ENCODE measurements around the gene KMT2B. TPM values are rescaled to one million over a fixed set of nuclear protein-coding genes. Genes with fewer than 3 reads are reported as not detected.

The KMT2B gene
- total and polyA plus RNA-seq, 9 of the 15 experiments (the other 6 are each of a cell fraction or from before 2014, with no cell fraction given) = 0.63 to 43.9 (median 8.1) TPM

DNA sequence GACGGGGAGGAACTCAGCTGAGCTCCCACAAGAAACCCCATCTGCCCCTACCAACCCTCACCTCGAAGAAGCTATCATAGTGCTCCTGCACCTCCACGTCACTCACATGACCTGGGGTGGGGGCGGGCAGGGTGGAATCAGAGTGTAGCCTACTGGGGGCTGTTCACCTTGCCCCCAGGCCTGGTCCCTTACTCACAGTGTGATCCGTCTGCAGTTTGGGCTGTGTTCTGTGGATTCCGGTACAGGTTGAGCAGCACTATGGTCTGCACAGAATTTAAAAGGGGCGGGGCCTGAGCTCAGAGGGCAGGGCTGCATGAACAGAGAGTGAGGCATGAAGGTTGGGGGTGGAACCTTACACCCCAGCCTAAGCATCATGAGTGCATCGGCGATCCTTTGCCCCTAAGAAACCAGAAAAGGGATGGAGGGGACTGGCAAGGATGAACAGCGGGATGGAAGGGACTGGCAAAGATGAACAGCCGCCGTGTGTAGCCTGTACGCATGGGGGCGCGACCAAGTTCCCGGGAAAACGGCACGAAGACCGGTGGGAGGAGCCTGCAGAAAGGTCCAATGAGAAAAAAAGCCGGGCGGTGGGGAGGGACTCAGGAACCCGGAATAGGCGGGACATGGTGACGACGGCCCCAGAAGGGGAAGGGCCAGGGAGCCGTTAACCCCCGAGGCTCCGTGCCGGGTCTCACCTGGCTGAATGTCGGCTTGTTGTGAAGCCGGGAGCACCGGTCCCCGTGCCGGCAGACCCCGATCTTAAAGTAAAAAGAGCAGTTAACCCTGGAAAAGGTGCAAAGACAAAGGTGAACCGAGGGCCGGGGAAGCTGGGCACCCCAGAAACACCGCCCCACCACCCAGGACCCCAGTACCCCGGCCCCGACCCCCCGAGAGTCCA lies 26.9 kb downstream of the KMT2B start:
- in situ Hi-C loops (cut with MboI) = no loop called here
- DNase-seq (ENCODE audit: extremely low read depth in 1 of 4, low spot score in 3 of 4) (peak; percentile 83 to 97 (median 86)), ATAC-seq (peak; percentile 73), FAIRE-seq (peak; percentile 46)
- peaks cover 32 to 55% of the 10 kb centered on the region in 2 experiments; a peak in 4 of 5 replicates for H3K4me1 ChIP-seq (replicated peaks in 1 of 2; ENCODE audit: control insufficient read depth in 2 of 2, insufficient read depth in 2 of 2, low read length in 2 of 2)
- BruUV-seq (replicated peaks) = TSS peak; percentile 67
- peak overlapping the region; percentile 92 to 94 for H3K9ac ChIP-seq (ENCODE audit: insufficient read depth in 1 of 2, low read depth in 2 of 2, low read length in 2 of 2)
- no peaks in the 10 kb centered on the region for H4K20me1 ChIP-seq (replicated peaks; ENCODE audit: control insufficient read depth, insufficient read depth, low read length)
- peak overlapping the region; percentile 99 for H3K27ac ChIP-seq (ENCODE audit: extremely low read depth, low read depth, low read length)
- peak overlapping the region; percentile 92 for H3K4me3 ChIP-seq
- H3K9me1 ChIP-seq (ENCODE audit: control insufficient read depth, insufficient read depth, low read length) = no peaks in the 10 kb centered on the region
- H2AFZ ChIP-seq (ENCODE audit: low read depth, low read length) = peak overlapping the region; percentile 92
- intact Hi-C loops (cut with micrococcal nuclease) = loop anchor here (10.0 kb wide), 1 partner anchor 100 kb away; the partner anchor contains the start of genes COX6B1 and ETV2
- peaks cover 16% of the 10 kb centered on the region for H3K79me2 ChIP-seq (ENCODE audit: control insufficient read depth, insufficient read depth, low read length)
- H3K4me2 ChIP-seq (ENCODE audit: insufficient read depth, low read length) = peak overlapping the region; percentile 95
- ChIA-PET CTCF (ENCODE audit: low intra/inter-chr PET ratio) (no interaction called here), POLR2A (interaction anchor here (0.6 to 1.9 kb wide), 6 partner anchors 8 to 400 kb away, joined by 3 to 12 read pairs (median 4); partner anchors contain the start of gene PROSER3)
- 6% methylated on average over 40 of the region's 41 CpGs for WGBS (ENCODE audit: insufficient coverage, low coverage, missing lambda C conversion rate)
- H3K9me3 ChIP-seq (replicated peaks; ENCODE audit: control insufficient read depth, insufficient read depth, low read depth, low read length) = no peaks in the 10 kb centered on the region
- no peaks in the 10 kb centered on the region for H3K27me3 ChIP-seq (ENCODE audit: control insufficient read depth in 2 of 2, insufficient read depth in 2 of 2, low read length in 2 of 2)
- peaks cover 19% of the 10 kb centered on the region; the same call in 1 of the 3 replicates for H3K36me3 ChIP-seq (ENCODE audit: control insufficient read depth, insufficient read depth, low read length)
- no peak for TF ChIP-seq SRSF3 (IDR thresholded peaks at IDR 0.05; ENCODE audit: insufficient read depth, low read length)
- TF ChIP-seq NFRKB (IDR thresholded peaks at IDR 0.05; ENCODE audit: low read depth) = peak; percentile 40; the same call in 1 of the 2 replicates
- peak; percentile 54 for TF ChIP-seq CREM (IDR thresholded peaks at IDR 0.05; ENCODE audit: low read depth)
- no peak for TF ChIP-seq FOS (IDR thresholded peaks at IDR 0.05; ENCODE audit: extremely low read depth, insufficient read length)
- TF ChIP-seq, protein P1, sequence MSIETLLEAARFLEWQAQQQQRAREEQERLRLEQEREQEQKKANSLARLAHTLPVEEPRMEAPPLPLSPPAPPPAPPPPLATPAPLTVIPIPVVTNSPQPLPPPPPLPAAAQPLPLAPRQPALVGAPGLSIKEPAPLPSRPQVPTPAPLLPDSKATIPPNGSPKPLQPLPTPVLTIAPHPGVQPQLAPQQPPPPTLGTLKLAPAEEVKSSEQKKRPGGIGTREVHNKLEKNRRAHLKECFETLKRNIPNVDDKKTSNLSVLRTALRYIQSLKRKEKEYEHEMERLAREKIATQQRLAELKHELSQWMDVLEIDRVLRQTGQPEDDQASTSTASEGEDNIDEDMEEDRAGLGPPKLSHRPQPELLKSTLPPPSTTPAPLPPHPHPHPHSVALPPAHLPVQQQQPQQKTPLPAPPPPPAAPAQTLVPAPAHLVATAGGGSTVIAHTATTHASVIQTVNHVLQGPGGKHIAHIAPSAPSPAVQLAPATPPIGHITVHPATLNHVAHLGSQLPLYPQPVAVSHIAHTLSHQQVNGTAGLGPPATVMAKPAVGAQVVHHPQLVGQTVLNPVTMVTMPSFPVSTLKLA (conservative IDR thresholded peaks at IDR 0.05) = peak; percentile 70 to 88
- no peak for TF ChIP-seq GATAD2A (IDR thresholded peaks at IDR 0.05)
- TF ChIP-seq, protein P2, sequence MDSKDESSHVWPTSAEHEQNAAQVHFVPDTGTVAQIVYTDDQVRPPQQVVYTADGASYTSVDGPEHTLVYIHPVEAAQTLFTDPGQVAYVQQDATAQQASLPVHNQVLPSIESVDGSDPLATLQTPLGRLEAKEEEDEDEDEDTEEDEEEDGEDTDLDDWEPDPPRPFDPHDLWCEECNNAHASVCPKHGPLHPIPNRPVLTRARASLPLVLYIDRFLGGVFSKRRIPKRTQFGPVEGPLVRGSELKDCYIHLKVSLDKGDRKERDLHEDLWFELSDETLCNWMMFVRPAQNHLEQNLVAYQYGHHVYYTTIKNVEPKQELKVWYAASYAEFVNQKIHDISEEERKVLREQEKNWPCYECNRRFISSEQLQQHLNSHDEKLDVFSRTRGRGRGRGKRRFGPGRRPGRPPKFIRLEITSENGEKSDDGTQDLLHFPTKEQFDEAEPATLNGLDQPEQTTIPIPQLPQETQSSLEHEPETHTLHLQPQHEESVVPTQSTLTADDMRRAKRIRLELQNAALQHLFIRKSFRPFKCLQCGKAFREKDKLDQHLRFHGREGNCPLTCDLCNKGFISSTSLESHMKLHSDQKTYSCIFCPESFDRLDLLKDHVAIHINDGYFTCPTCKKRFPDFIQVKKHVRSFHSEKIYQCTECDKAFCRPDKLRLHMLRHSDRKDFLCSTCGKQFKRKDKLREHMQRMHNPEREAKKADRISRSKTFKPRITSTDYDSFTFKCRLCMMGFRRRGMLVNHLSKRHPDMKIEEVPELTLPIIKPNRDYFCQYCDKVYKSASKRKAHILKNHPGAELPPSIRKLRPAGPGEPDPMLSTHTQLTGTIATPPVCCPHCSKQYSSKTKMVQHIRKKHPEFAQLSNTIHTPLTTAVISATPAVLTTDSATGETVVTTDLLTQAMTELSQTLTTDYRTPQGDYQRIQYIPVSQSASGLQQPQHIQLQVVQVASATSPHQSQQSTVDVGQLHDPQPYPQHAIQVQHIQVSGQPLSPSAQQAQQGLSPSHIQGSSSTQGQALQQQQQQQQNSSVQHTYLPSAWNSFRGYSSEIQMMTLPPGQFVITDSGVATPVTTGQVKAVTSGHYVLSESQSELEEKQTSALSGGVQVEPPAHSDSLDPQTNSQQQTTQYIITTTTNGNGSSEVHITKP (IDR thresholded peaks at IDR 0.05; ENCODE audit: partially characterized antibody) = peak; percentile 28
- no peak for TF ChIP-seq NEUROD1 (IDR thresholded peaks at IDR 0.05; ENCODE audit: borderline replicate concordance, low read depth, low read length, partially characterized antibody)
- TF ChIP-seq POLR2G (IDR thresholded peaks at IDR 0.05; ENCODE audit: low read depth, low read length) = peak; percentile 93
- TF ChIP-seq ELF4 (CRISPR knock-in tag; IDR thresholded peaks at IDR 0.05) = peak; percentile 39; the same call in 1 of the 2 replicates
- TF ChIP-seq, protein P3, sequence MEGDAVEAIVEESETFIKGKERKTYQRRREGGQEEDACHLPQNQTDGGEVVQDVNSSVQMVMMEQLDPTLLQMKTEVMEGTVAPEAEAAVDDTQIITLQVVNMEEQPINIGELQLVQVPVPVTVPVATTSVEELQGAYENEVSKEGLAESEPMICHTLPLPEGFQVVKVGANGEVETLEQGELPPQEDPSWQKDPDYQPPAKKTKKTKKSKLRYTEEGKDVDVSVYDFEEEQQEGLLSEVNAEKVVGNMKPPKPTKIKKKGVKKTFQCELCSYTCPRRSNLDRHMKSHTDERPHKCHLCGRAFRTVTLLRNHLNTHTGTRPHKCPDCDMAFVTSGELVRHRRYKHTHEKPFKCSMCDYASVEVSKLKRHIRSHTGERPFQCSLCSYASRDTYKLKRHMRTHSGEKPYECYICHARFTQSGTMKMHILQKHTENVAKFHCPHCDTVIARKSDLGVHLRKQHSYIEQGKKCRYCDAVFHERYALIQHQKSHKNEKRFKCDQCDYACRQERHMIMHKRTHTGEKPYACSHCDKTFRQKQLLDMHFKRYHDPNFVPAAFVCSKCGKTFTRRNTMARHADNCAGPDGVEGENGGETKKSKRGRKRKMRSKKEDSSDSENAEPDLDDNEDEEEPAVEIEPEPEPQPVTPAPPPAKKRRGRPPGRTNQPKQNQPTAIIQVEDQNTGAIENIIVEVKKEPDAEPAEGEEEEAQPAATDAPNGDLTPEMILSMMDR (IDR thresholded peaks at IDR 0.05 in 2 of 3, conservative IDR thresholded peaks at IDR 0.05 in 1 of 3; ENCODE audit: insufficient read depth in 2 of 3, low read depth in 1 of 3, low read length in 3 of 3) = peak; percentile 58 to 70 (median 63); a peak in 5 of 6 replicates
- peak; percentile 76; the same call in 1 of the 2 replicates for TF ChIP-seq POLR2H (tag; IDR thresholded peaks at IDR 0.05; ENCODE audit: low read depth)
- TF ChIP-seq BHLHE40 (IDR thresholded peaks at IDR 0.05; ENCODE audit: low read length) = 0 out of 2 replicates have a peak, but pooled peaks have one; percentile 24

Measured in K562 (cell line).